Iris pigment epithelial cell (primary cell): Measurements from ENCODE around the gene RARG.
"Not testable (repeated sequence)": the region's sequence is repeated elsewhere in the genome, so short reads cannot be mapped to it uniquely, and the experiment has no call there.

Experiments
- DNase-seq: peaks from one replicate; pipeline ENCODE4 v3.0.0-alpha.2; 2011; ENCODE audit warnings: low read depth

The RARG gene

GRCh38 chr12:53191096-53191884 lies 40.7 kb downstream of the RARG start:
- no peak for DNase-seq

- DNase-seq = peak; percentile 71
Observed at GRCh38 chr12:53190108-53190729, 41.8 kb downstream of the RARG start.

GRCh38 chr12:53187145-53187899 lies 44.7 kb downstream of the RARG start:
- no peak for DNase-seq

GRCh38 chr12:53186745-53187144 lies 45.3 kb downstream of the RARG start:
- no peak for DNase-seq

- no peak for DNase-seq
Observed at GRCh38 chr12:53185582-53186153, 46.3 kb downstream of the RARG start.

- no peak for DNase-seq
Observed at GRCh38 chr12:53184828-53185227, 47.2 kb downstream of the RARG start.

GRCh38 chr12:53182903-53183302 lies 49.1 kb downstream of the RARG start:
- DNase-seq = no peak

- peak; percentile 17 for DNase-seq
Observed at GRCh38 chr12:53181935-53182334, 50.1 kb downstream of the RARG start.

- DNase-seq = peak; percentile 73
Observed at GRCh38 chr12:53180931-53181645, 50.9 kb downstream of the RARG start.

- DNase-seq = peak; percentile 98
Observed at GRCh38 chr12:53180220-53180930, 51.6 kb downstream of the RARG start, which contains the start of the genes CSAD and ZNF740. Gene CSAD (minus strand): TSS chr12:53180925. CDS start chr12:53173470, 7,455 bp downstream. Gene ZNF740 (plus strand): TSS chr12:53180722. CDS start chr12:53181984, 1,262 bp downstream.

GRCh38 chr12:53179687-53180219 lies 52.3 kb downstream of the RARG start:
- DNase-seq = no peak

GRCh38 chr12:53178803-53179202 lies 53.2 kb downstream of the RARG start:
- DNase-seq = not testable (repeated sequence)

- DNase-seq = not testable (repeated sequence)
Observed at GRCh38 chr12:53177447-53177846, 54.6 kb downstream of the RARG start.

- no peak for DNase-seq
Observed at GRCh38 chr12:53176750-53177149, 55.3 kb downstream of the RARG start.

- DNase-seq = peak; percentile 59
Observed at GRCh38 chr12:53174881-53175491, 57.0 kb downstream of the RARG start.

- no peak for DNase-seq
Observed at GRCh38 chr12:53173085-53173715, 58.8 kb downstream of the RARG start.

- DNase-seq = peak; percentile 51
Observed at GRCh38 chr12:53172352-53172751, 59.7 kb downstream of the RARG start.

GRCh38 chr12:53171725-53172329 lies 60.2 kb downstream of the RARG start:
- peak; percentile 23 for DNase-seq
